Measurements from ENCODE around the gene ZNF221.

Gene ZNF221

DNA sequence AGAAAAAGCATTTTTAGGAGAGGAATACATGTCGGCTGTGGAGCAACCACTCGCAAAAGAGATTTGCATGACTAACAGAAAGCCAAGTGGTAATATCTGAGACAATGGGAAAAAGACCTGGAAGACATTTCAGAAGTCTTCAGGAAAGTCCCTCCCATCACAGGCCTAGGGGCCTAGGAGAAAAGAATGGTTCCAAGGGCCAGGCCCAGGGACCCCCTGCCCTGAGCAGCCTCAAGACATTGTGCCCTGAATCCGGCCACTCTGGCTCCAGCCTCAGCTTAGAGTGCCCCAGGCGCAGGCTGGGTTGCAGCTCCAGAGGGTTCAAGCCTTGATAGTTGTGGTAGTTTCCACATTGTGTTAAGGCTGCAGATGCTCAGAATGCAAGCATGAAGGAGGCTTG lies 9.4 kb downstream of the ZNF221 start:
- DNase-seq, result no peak

DNA sequence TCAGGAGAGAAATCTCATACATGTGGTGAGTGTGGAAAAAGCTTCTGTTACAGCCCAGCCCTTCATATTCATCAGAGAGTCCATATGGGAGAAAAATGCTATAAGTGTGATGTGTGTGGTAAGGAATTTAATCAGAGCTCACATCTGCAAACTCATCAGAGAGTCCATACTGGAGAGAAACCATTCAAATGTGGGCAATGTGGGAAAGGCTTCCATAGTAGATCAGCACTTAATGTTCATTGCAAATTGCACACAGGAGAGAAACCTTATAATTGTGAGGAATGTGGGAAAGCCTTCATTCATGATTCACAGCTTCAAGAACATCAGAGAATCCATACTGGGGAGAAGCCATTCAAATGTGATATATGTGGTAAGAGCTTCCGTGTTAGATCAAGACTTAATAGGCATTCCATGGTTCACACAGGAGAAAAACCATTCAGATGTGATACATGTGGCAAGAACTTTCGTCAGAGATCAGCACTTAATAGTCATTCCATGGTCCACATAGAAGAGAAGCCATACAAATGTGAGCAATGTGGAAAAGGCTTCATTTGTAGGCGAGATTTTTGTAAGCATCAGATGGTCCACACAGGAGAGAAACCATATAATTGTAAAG lies 15.2 kb downstream of the ZNF221 start:
- DNase-seq, result no peak

DNA sequence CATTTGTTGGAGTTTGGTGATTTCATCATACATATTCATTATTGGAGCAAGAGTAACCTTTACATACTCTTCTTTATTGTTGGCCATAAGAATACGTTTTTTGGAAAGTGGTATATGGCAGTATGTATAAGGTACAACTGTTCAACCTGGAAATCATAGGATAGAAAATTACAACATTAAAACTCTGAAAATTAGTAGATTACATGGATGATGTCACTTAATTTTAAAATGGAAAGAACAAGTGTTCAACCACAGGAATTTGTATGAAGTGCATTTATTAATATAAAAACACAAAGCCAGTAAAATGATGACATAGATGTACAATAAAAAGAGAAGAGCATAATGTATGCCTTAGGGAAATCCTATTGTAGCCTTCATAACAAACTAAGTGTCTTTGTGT lies 25.7 kb downstream of the ZNF221 start:
- no peak for DNase-seq

DNA sequence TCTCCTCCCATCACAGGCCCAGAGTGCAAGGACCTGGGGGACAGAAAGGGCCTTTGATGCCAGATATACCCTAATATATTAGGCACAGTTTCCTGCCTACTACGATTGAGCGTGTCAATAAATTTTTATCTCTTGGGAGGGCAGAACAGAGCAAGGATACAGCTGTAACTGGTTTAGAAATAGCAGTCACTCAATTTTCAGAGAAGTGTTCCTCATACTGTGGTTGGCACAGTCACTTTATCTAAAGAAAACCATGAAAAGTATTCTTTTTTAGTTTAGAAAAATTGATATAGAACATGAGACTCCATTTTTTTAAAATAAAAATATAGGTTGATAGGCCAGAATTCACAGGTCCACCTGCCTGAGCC lies 32.5 kb downstream of the ZNF221 start:
- DNase-seq, result peak in 1 of 2 donors; percentile 28

DNA sequence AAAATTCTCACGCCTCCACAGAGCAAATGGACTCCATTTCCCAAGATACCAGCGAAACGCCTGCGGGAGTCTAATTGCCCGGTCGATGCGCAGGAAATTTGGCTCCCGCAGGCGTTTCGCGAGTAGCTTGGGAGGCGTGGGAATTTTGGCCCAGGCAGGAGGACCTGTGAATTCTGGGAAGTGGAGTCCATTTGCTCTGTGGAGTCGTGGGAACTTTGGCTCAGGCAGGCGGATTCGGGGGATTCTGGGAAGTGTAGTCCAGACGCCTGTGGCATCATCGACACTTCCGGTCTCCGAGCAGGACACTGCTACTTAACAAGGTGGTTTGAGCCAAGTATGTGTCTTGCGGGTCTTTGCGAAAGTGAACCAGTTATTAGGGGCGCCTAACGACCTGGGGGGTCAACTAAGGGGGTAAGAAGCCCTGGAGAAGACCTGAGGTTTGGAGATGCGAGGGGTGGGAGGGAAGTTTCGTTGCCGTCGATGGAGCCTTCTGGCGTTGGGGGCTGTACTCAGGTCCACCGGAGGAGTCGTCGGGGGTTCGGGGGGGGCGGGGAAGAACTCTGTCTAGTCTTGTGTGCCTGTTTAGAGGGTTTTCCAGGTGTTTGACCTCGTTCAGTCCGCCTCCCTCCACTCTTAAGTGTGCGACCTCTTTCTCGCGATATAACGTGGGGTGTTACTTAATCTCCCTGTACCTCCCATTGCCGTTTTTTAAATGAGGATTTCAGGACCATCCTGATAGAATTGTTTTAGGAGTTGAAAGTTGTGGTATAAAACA lies 33.1 kb downstream of the ZNF221 start, which contains the start of gene ZNF155:
TSS of gene ZNF155 (plus strand) at position 277 of the 775 bp plus-strand sequence. CDS start 4,356 bp downstream, outside the sequence.
- DNase-seq, result peak; percentile 94 to 98

DNA sequence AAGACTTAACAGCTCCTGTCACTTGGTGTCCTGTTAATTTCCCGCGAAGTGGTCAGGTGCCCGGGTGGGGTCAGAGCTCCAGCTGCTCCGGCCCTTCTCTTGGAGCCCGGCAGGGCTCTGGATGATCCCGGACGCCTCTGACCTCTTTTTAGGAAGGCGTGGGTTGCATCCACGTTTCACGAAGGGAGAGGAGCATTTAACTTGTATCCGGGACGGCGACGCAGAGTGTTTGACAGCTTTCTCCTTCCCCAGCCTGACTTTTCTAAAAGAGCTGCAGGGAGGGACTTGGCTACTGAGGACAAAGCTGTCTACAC lies 33.6 kb downstream of the ZNF221 start:
- no peak for DNase-seq

DNA sequence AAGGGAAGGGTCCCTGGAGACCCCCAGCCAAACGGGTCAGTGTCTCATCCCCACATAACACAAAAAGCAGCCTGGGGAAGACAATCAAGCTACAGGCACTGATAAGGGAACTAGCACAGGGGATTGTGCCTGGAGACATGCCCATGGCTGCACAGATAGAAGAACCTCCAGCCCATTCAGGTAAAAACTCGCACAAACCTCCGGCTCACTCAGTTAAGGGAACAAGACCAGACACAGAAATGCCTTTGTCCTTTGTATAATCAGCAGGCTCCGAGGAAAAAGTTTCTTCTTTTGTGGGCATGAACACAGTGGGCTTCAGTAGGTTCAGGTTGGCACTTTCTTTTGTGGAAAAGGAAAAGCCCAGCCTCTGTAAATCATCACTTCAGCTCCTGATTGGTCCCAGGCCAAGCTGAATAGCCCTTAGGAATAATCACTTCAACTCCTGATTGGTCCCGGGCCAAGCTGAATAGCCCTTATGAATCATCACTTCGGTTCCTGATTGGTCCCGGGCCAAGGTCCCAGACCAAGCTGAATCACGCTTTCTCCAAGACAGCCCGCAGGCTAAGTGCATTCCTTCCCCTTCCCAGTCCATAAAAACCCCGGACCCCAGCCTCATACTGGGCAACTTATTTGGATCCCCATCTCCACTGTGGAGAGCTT lies 46.7 kb downstream of the ZNF221 start:
- DNase-seq, result no peak

DNA sequence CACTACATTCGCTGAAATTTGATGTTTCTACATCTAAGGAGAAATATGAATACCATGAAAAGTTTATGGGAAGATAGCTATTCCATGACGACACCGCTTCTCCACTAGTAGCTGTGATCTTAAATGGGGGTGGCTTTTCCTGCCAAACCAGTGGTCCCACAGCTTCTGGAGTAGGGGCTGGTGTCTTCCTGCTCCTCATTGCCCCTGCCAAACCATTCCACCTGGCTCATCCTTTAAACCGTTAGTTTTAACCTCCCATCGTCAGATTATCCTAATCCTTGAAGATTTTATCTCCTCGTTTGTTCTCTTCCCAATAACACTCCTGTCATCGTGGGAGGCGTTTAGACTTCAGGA lies 51.2 kb downstream of the ZNF221 start:
- no peak for DNase-seq

DNA sequence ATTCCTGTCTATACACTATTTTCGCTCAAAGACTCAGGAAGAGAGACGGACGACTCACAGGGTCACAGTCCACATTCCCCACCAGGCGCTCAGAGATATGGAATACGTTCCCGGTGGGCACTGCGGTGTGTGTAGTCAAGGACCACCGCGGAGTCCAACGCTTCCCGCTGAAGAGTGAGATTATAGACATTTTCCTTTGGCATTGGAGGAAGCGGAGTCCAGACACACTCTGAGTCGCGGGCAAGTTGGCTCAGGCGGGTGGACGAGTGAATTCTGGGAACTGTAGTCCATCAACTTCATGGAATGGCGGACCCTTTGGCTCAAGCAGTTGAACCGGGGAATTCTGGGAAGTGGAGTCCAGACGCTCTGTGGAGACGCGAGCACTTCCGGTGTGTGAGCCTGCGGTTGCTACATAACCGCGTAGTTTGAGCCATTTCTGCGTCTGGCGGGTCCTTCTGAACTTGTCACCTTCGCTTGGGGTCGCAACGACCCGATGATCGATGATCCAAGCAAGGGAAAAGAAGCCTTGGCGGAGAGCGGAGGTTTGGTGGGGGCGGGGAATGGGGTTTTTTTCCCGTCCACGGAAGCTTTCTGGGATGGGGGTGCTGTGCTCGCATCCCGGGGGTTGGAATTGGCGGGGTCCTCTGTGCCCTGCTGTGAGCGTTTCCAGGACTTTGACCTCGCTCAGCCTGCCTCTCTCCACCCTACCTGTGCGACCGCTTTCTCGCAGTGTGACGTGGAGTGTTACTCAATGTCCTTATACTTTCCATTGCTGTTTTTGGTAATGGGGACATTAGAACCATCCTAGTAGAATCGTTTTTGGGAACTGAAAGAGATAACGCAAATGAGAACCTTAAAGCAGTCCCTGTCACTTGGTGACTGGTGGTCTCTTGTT lies 51.8 kb downstream of the ZNF221 start, which contains the start of gene ZNF230:
TSS of gene ZNF230 (plus strand) at position 392 of the 895 bp plus-strand sequence. CDS start 4,122 bp downstream, outside the sequence.
- peak; percentile 92 to 98 for DNase-seq

DNA sequence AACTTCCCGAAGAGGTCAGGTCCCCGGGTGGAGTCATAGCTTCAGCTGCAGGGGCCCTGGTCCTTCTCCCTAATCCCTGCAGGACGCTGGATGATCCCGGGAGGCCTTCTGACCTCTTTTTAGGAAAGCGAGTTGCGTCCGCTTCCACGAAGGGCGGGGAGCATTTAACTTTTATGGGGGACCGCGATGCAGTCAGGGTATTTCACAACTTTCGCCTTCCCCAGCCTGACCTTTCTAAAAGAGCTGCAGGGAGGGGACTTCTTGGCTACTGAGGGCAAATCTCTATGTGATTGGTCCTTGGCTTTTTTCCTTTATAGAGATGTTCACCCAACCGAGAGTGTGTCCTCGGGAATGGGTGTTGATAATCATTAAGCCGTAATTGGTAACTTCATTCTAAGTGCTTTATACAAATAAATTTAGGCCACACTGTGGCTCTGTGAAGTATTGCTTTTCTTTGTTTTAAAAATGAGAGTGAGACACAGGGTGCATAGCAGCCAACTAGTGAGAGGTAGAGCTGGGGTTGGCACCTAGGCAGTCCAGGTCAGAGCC lies 52.5 kb downstream of the ZNF221 start:
- peak in 1 of 2 donors; percentile 0 for DNase-seq

DNA sequence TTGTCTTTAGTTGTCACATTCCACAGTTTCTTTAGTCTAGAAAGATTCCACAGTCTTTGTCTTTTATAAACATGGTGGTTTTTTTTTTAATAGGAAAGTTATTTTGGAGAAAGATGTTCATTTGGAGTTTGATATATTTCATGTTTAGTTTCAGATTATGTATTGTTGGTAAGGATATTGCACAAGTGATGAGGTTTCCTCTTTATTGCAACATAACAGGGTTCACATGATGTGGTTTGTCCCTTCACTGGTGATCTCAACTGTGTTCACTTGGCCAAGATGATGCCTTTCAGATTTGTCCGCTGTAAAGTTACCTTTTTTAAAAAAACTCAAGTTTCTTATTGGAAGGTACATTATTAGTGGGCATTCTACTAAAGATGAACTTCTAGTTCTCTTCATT lies 54.9 kb downstream of the ZNF221 start:
- DNase-seq, result no peak

DNA sequence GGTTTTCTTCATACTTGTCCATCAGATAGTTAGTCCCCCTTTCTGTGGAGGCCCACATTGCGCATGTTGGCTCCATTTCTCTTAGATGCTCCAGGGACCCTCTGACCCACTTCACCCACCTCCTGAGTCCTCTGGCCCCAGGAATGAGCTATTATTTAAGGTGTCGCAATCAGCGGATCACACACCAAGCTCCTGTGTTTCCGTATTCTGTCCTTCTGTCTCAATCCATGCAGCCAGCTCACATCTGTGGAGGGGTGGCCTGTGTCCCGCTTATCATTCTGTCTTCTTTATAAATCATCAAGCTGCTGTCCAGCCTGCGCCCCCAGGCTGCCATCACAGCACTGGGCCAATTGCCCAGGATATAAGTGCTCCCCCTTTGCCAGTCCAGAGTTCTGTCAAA lies 56.4 kb downstream of the ZNF221 start:
- no peak for DNase-seq

DNA sequence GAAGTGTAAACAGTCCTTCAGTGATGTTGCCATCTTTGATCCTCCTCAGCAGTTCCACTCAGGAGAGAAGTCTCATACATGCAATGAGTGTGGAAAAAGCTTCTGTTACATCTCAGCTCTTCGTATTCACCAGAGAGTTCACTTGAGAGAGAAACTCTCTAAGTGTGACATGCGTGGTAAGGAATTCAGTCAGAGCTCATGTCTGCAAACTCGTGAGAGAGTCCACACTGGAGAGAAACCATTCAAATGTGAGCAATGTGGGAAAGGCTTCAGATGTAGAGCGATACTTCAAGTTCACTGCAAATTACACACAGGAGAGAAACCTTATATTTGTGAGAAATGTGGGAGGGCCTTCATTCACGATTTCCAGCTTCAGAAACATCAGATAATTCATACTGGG lies 59.4 kb downstream of the ZNF221 start:
- no peak for DNase-seq
